ENCODE data around the gene ZBTB44.
"Not testable (repeated sequence)": the region's sequence is repeated elsewhere in the genome, so short reads cannot be mapped to it uniquely, and the experiment has no call there.

The ZBTB44 gene

GRCh38 chr11:130313383-130314183, 1.1 kb downstream of the ZBTB44 start:
- DNase-seq (ENCODE audit: low read depth in 3 of 3): no peak

GRCh38 chr11:130312046-130312445, 2.7 kb downstream of the ZBTB44 start:
- no peak for DNase-seq (ENCODE audit: low read depth in 3 of 3)

- no peak for DNase-seq (ENCODE audit: low read depth in 3 of 3)
Measured at GRCh38 chr11:130310622-130311021, 4.1 kb downstream of the ZBTB44 start.

GRCh38 chr11:130308886-130309285, 5.8 kb downstream of the ZBTB44 start:
- no peak for DNase-seq (ENCODE audit: low read depth in 3 of 3)

GRCh38 chr11:130308059-130308458, 6.7 kb downstream of the ZBTB44 start:
- DNase-seq (ENCODE audit: low read depth in 3 of 3): no peak

- no peak for DNase-seq (ENCODE audit: low read depth in 3 of 3)
Measured at GRCh38 chr11:130304651-130305050, 10.1 kb downstream of the ZBTB44 start.

- DNase-seq (ENCODE audit: low read depth in 3 of 3): no peak
Measured at GRCh38 chr11:130301002-130301401, 13.7 kb downstream of the ZBTB44 start.

- no peak for DNase-seq (ENCODE audit: low read depth in 3 of 3)
Measured at GRCh38 chr11:130300567-130300966, 14.2 kb downstream of the ZBTB44 start.

GRCh38 chr11:130299978-130300377, 14.7 kb downstream of the ZBTB44 start:
- DNase-seq (ENCODE audit: low read depth in 3 of 3): no peak

- no peak for DNase-seq (ENCODE audit: low read depth in 3 of 3)
Measured at GRCh38 chr11:130295657-130296056, 19.1 kb downstream of the ZBTB44 start.

GRCh38 chr11:130282111-130282510, 32.6 kb downstream of the ZBTB44 start:
- no peak for DNase-seq (ENCODE audit: low read depth in 3 of 3)

GRCh38 chr11:130281341-130281740, 33.4 kb downstream of the ZBTB44 start:
- DNase-seq (ENCODE audit: low read depth in 3 of 3): not testable (repeated sequence)

GRCh38 chr11:130279989-130280388, 34.7 kb downstream of the ZBTB44 start:
- no peak for DNase-seq (ENCODE audit: low read depth in 3 of 3)

- no peak for DNase-seq (ENCODE audit: low read depth in 3 of 3)
Measured at GRCh38 chr11:130278745-130279144, 36.0 kb downstream of the ZBTB44 start.

GRCh38 chr11:130278151-130278550, 36.6 kb downstream of the ZBTB44 start:
- no peak for DNase-seq (ENCODE audit: low read depth in 3 of 3)

GRCh38 chr11:130272336-130272735, 42.4 kb downstream of the ZBTB44 start:
- DNase-seq (ENCODE audit: low read depth in 3 of 3): no peak

GRCh38 chr11:130269326-130269943, 45.3 kb downstream of the ZBTB44 start:
- DNase-seq (ENCODE audit: low read depth in 3 of 3): no peak

- DNase-seq (ENCODE audit: low read depth in 3 of 3): no peak
Measured at GRCh38 chr11:130263351-130263750, 51.4 kb downstream of the ZBTB44 start.

- no peak for DNase-seq (ENCODE audit: low read depth in 3 of 3)
Measured at GRCh38 chr11:130262424-130262823, 52.3 kb downstream of the ZBTB44 start.

GRCh38 chr11:130261571-130261970, 53.1 kb downstream of the ZBTB44 start:
- no peak for DNase-seq (ENCODE audit: low read depth in 3 of 3)

- no peak for DNase-seq (ENCODE audit: low read depth in 3 of 3)
Measured at GRCh38 chr11:130260742-130261141, 54.0 kb downstream of the ZBTB44 start.

GRCh38 chr11:130260080-130260627, 54.6 kb downstream of the ZBTB44 start:
- DNase-seq (ENCODE audit: low read depth in 3 of 3): no peak

GRCh38 chr11:130251763-130252162, 63.0 kb downstream of the ZBTB44 start:
- not testable (repeated sequence) for DNase-seq (ENCODE audit: low read depth in 3 of 3)
